ENCODE data around the gene ARHGEF17. TPM values are rescaled to one million over a fixed set of nuclear protein-coding genes. Genes with fewer than 3 reads are reported as not detected.

The ARHGEF17 gene
- total RNA-seq, 1 donor, result 65.4 TPM

DNA sequence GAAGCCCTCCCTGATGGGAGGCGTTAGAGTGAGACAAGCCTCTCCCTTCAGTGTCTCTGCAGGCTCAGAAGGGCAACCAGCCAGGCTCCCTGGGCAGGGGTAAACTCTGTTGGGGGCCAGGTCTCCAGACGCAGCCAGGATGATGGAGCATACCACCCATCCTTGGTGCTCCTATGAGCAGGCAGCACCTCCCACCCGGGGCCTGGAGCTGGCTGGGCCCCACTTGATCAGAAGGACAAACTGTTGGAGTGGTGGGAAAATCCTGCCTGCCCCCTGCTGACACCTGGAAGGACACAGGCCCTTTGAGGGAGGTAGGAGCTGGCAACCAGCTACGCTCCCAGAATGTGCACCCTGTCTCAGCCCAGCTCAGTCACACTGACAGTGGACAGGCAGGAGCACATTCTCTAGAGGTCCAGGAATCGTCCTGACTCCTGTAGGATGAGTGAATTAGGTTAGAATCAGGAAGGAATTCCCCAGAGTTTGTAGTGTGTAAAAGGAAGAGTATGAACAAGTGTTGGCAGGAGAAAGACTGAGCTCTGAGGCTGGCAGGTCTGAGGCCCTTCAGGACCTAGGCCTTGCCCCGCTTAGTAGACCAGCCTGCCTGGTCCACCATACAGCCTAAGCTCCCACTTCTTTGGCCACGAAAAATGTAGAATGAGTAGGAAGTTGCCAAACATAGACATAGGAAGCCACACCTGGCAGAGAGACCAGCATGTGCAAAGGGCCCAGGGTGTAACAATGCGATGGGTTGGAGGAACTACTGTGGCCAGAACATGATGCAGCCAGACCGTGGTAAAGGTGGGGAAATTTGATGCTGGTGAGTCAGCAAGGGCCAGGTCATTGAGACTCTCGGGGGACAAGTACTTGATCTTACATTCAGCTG is 19.1 kb downstream of the ARHGEF17 start:
- DNase-seq (ENCODE audit: low read depth in 2 of 3, low spot score in 2 of 3), result no peak

DNA sequence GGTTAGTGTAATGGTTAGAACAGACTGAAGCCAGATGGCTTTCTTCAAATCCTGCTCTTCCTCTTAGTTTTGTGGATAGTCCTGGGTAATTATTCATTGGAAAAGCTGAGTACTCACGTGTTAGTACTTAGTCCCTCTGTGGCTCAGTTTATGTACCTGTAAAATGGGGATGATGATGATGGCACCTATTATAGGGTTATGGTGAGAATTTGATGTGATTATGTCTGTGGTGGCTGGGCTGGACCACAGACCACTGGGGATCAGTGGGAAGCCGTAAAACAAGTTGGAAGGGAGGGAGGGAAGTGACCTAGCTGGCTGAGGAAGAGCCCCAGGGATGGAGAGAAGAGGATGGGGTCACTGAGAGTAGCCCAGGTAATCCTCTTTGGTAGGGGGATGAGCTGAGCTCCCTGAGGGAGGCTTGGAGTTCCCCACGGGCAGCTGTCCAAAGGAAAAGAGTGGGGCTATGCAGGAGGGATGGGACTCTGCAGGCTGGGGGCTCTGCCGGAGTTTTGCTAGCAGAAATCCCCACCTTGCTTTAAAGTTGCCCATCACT is 19.8 kb downstream of the ARHGEF17 start:
- DNase-seq (ENCODE audit: low read depth in 2 of 3, low spot score in 2 of 3), result no peak

DNA sequence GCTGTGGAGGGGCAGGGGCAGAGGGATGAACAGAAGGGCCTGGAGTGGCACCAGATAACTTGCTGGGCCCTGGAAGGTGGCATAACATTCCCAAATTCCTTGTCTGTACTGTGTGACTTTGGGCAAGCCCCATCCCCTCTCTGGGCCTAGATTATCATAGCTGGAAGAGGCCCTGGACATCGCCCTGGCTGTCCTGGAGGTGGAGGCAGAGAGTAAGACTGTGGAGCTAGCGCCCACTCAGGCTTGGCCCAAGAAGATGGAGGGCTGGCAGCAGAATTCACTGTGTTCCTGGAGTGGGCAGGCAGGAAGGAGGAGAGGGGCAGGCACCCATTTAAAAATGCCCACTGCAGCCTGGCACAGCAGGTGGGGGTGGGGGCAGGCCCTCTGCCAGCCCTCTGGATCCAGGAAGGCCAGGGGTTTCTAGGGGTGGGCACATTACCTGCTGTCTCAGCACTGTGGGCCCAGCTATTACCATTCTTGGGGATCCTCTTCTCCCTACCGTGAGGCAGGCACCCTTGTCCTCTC is 22.6 kb downstream of the ARHGEF17 start:
- DNase-seq (ENCODE audit: low read depth in 2 of 3, low spot score in 2 of 3), result no peak

GRCh38 chr11:73331138-73331916 is 23.3 kb downstream of the ARHGEF17 start:
- no peak for DNase-seq (ENCODE audit: low read depth in 2 of 3, low spot score in 2 of 3)

- DNase-seq (ENCODE audit: low read depth in 2 of 3, low spot score in 2 of 3), result no peak
Observed at GRCh38 chr11:73333173-73333572, 25.1 kb downstream of the ARHGEF17 start.

DNA sequence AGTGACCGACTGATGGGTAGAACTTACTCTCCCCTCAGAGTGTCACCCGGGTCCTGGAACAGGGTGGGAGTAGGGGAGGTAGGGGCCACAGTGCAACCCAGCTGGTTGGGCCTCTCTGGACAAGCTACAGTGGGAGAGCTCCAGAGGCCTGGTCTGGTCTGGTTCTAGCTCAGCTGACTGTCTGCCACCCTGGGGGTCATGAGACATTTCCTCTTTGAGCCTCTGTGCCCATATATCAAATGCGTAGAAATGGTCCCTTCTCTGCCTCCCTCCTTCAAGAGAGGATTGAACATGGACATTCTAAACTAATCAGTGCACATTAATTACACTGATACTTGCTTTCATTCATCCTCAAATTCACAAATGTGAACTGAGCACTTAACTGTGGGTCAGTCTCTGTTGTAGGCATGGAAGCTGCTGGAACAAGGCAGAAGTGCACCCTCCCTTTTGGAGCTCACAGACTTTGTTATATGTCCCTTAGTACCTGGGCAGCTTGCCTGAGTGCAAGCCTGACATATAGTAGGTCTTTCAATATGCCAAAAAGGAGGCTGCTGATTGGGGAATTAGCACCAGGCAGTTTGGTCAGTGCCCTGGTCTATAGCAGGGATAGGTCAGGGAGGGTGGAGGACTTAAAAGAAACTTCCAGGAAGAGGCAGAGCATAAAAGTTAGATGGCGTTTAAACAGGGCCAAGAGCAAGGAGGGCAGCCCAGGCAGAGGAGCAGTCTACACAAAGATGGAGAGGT is 25.7 kb downstream of the ARHGEF17 start:
- no peak for DNase-seq (ENCODE audit: low read depth in 2 of 3, low spot score in 2 of 3)

- peak in 1 of 3 donors; percentile 46 for DNase-seq (ENCODE audit: low read depth in 2 of 3, low spot score in 2 of 3)
Observed at GRCh38 chr11:73334384-73335203, 26.5 kb downstream of the ARHGEF17 start.

- DNase-seq (ENCODE audit: low read depth in 2 of 3, low spot score in 2 of 3), result peak; percentile 57 to 82 (median 62)
Observed at GRCh38 chr11:73335204-73335923, 27.3 kb downstream of the ARHGEF17 start.

- no peak for DNase-seq (ENCODE audit: low read depth in 2 of 3, low spot score in 2 of 3)
Observed at GRCh38 chr11:73337846-73338245, 29.8 kb downstream of the ARHGEF17 start.

DNA sequence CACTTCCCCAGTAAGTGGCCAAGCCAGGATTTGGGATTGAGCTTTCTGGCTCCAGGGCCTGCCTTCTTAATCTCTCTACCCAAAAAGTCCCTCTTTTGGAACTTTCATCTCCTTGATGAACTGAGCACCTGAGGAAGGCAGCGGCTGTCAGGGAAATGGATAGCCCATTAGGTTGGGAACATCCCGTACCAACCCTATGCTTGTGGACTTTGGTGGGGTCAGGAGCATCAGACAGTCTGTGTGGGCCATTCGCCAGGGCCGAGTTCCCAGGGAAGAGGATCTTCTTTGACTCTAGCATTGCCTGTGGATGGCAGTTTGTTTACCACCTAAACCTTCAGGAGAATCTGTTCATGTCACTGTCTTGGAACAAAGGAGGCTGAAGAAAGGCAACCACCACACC is 30.2 kb downstream of the ARHGEF17 start:
- no peak for DNase-seq (ENCODE audit: low read depth in 2 of 3, low spot score in 2 of 3)

GRCh38 chr11:73340164-73340563 is 32.1 kb downstream of the ARHGEF17 start:
- no peak for DNase-seq (ENCODE audit: low read depth in 2 of 3, low spot score in 2 of 3)

DNA sequence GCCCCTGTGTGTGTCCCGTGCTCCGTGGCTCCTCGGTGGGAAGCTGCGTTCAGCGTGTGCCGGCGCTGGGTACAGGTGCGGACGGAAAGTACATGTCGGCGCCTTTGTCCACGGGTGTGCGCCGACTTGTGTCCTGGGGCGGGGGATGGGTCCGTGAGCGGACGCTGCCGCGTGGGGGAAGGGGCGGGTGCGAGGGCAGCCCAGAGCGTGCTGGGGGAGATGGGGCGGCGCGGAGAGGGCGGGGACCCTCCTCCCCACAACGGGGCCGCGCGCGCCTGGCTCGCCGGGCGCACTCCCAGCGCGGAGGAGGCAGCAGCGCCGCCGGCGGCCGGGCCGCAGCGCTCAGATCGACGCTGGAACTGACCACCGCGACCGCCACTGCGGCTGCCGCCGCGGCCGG is 34.6 kb downstream of the ARHGEF17 start:
- DNase-seq (ENCODE audit: low read depth in 2 of 3, low spot score in 2 of 3), result no peak

DNA sequence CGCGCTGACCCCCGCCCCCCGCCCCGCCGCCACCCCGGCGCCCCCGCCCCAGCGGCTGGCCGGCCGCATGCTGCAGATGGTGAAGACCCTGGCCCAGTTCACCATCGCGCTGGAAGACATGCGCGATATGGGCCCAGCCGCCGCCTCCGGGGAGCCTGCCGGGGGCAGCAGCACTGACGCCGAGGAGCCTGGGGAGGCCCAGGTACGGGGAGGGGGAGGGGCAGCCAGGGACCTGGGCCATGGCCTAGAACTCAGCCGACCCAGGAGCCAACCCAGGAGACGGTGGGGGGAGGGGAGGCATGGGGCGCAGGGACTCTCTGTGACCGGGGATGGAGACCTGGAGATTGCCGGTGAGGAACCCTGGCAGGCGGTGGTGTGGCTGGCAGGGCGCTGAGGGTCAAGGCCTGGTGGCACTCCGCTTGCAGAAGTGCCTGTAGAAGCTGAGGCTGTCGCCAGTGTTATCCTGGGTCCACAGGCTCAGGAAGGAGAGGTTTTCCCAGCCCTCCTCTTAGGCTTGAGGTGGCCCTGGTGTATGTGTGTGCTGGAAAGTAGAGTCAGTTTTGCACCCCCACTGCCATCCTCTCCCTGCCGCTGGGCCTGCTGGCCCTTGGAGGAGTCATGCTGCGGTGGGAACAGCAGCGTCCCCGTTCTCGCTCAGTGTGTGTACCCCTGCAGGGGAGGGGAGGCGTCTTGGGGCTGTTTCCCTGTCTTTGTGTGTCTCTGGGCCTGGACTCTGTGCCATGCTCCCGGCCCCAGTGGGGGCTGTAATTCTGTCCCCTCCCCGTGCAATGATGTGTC is 35.2 kb downstream of the ARHGEF17 start:
- no peak for DNase-seq (ENCODE audit: low read depth in 2 of 3, low spot score in 2 of 3)

- DNase-seq (ENCODE audit: low read depth in 2 of 3, low spot score in 2 of 3), result no peak
Observed at GRCh38 chr11:73344191-73344607, 36.1 kb downstream of the ARHGEF17 start.

- no peak for DNase-seq (ENCODE audit: low read depth in 2 of 3, low spot score in 2 of 3)
Observed at GRCh38 chr11:73345481-73346160, 37.5 kb downstream of the ARHGEF17 start.

DNA sequence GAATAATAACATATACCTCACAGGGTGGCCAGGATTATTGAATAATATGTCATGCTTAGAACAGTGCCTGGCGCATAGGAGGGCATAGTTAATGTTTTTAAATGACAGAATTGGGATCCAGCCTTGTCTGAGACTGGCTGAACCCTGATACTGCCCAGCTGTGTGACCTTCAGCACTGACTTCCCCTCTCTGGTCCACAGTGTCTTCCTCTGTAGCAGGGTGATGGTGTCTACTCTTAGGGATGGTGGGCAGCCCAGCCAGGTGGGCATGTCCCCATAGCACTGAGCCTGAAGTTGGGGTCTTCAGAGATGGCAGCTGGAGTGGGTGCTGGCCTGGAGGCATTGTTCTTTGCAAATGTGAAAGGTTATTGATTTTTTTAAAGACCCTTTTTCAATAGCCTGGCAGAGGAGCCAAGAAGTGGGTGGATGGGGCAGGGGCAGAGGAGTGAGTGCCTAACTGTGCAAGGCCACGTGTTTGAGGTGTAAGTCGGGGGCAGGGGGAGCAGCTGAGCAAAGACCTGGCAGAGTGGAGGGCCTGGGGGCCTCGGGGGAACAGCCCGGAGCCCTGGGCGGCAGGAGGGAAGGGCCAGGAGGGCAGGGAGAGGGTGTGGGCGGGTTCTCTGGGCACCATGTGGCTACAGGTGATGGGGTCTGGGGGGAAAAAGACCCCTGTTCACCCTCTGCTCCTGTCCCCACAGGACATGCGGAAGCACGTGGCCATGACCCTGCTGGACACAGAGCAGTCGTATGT is 38.3 kb downstream of the ARHGEF17 start:
- no peak for DNase-seq (ENCODE audit: low read depth in 2 of 3, low spot score in 2 of 3)

DNA sequence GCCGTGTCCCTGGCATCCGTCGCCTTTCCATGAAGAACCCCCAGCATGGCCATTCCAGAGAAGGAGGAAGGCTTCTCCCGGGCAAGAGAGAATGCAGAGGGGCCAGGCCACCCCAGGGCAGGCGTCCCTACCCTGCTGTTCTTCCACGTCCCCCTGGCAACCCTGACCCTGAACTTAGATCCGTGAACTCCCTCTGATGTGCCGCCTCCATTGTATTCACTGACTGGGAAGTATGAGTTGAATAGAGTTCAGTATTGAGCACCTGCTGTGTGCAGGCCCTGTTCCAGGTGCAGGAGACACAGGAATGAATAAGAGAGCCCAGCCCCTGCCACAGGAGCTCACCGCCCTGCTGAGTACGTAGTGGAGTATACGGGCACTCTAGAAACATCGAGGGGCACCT is 39.0 kb downstream of the ARHGEF17 start:
- no peak for DNase-seq (ENCODE audit: low read depth in 2 of 3, low spot score in 2 of 3)

All from hematopoietic multipotent progenitor cell (in vitro differentiated cells).